H9 (cell line): Measurements from ENCODE around the gene LAMA3. TPM values are rescaled to one million over a fixed set of nuclear protein-coding genes. Genes with fewer than 3 reads are reported as not detected.

Experiments
- DNase-seq: peaks from one replicate; pipeline ENCODE4 v3.0.0-alpha.2; 2017
- H2AFZ ChIP-seq: one replicate; pipeline ENCODE4 v1.6.1; 2013; ENCODE audit warnings: mild to moderate bottlenecking, low read length, control low read depth, moderate library complexity
- H2AK5ac ChIP-seq: 2 replicates; pipeline ENCODE4 v1.6.1; 2013; ENCODE audit warnings: low read length, control low read depth, mixed read lengths; ENCODE audit not compliant: insufficient read length
- H2BK120ac ChIP-seq: one replicate; pipeline ENCODE4 v1.6.1; 2013; ENCODE audit warnings: low read depth, mild to moderate bottlenecking, low read length, control low read depth, inconsistent platforms; ENCODE audit not compliant: poor library complexity, severe bottlenecking
- H2BK12ac ChIP-seq: 2 replicates; pipeline ENCODE4 v1.6.1; 2013; ENCODE audit warnings: low read length, control low read depth, mixed read lengths, low read depth; ENCODE audit not compliant: insufficient read length
- H2BK15ac ChIP-seq: 2 replicates; pipeline ENCODE4 v1.6.1; 2013; ENCODE audit warnings: low read depth, low read length, control low read depth
- H2BK20ac ChIP-seq: one replicate; pipeline ENCODE4 v1.6.1; 2013; ENCODE audit warnings: low read depth, mild to moderate bottlenecking, low read length, control low read depth, inconsistent platforms; ENCODE audit not compliant: poor library complexity, severe bottlenecking
- H2BK5ac ChIP-seq: 2 replicates; pipeline ENCODE4 v1.6.1; 2013; ENCODE audit warnings: low read length, control low read depth, mixed read lengths; ENCODE audit not compliant: insufficient read length
- H3K14ac ChIP-seq: 2 replicates; pipeline ENCODE4 v1.6.1; 2013; ENCODE audit warnings: low read length, control low read depth; ENCODE audit not compliant: insufficient read depth
- H3K18ac ChIP-seq: 2 replicates; pipeline ENCODE4 v1.6.1; 2013; ENCODE audit warnings: low read depth, mild to moderate bottlenecking, mixed read lengths, low read length, control low read depth; ENCODE audit not compliant: insufficient read length
- H3K23ac ChIP-seq: 2 replicates; pipeline ENCODE4 v1.6.1; 2013; ENCODE audit warnings: low read length, control low read depth, mixed read lengths, low read depth; ENCODE audit not compliant: insufficient read length
- H3K23me2 ChIP-seq: 2 replicates; pipeline ENCODE4 v1.6.1; 2013; ENCODE audit warnings: low read depth, mild to moderate bottlenecking, mixed read lengths, low read length, control low read depth; ENCODE audit not compliant: insufficient read length, poor library complexity, severe bottlenecking
- H3K27ac ChIP-seq: 2 replicates; pipeline ENCODE4 v1.5.1; 2013; ENCODE audit warnings: low read length, control low read depth, mixed read lengths, low read depth; ENCODE audit not compliant: insufficient read length
- H3K27me3 ChIP-seq: 2 replicates; pipeline ENCODE4 v1.6.1; 2013; ENCODE audit warnings: low read length, control low read depth, inconsistent platforms; ENCODE audit not compliant: insufficient read depth
- H3K4ac ChIP-seq: 2 replicates; pipeline ENCODE4 v1.6.1; 2013; ENCODE audit warnings: low read depth, mild to moderate bottlenecking, control low read depth, inconsistent platforms, low read length, moderate library complexity
- H3K4me1 ChIP-seq: 2 replicates; pipeline ENCODE4 v1.6.1; 2013; ENCODE audit warnings: low read length, control low read depth, inconsistent platforms; ENCODE audit not compliant: insufficient read depth
- H3K4me2 ChIP-seq: 2 replicates; pipeline ENCODE4 v1.6.1; 2013; ENCODE audit warnings: low read length, control low read depth, mixed read lengths; ENCODE audit not compliant: insufficient read length, insufficient read depth
- H3K56ac ChIP-seq: 2 replicates; pipeline ENCODE4 v1.6.1; 2013; ENCODE audit warnings: low read depth, mild to moderate bottlenecking, mixed read lengths, low read length, control low read depth; ENCODE audit not compliant: insufficient read length
- H3K79me1 ChIP-seq: 2 replicates; pipeline ENCODE4 v1.6.1; 2013; ENCODE audit warnings: low read depth, mild to moderate bottlenecking, moderate library complexity, low read length, control low read depth, inconsistent platforms; ENCODE audit not compliant: insufficient read depth, poor library complexity, severe bottlenecking
- H3K79me2 ChIP-seq: 2 replicates; pipeline ENCODE4 v1.6.1; 2013; ENCODE audit warnings: low read length, control low read depth, inconsistent platforms; ENCODE audit not compliant: insufficient read depth
- H3K9ac ChIP-seq: 2 replicates; pipeline ENCODE4 v1.6.1; 2013; ENCODE audit warnings: low read length, control low read depth, mixed read lengths; ENCODE audit not compliant: insufficient read length; ENCODE audit errors: extremely low read depth
- H3K9me3 ChIP-seq: one replicate; pipeline ENCODE4 v1.6.1; 2013; ENCODE audit warnings: low read depth, low read length, inconsistent platforms; ENCODE audit not compliant: control insufficient read depth
- H3T11ph ChIP-seq: one replicate; pipeline ENCODE4 v1.6.1; 2013; ENCODE audit warnings: mild to moderate bottlenecking, low read length, control low read depth, inconsistent platforms
- H4K20me1 ChIP-seq: one replicate; pipeline ENCODE4 v1.6.1; 2013; ENCODE audit not compliant: control insufficient read depth, insufficient read length, insufficient read depth
- H4K5ac ChIP-seq: 2 replicates; pipeline ENCODE4 v1.6.1; 2013; ENCODE audit warnings: low read depth, mild to moderate bottlenecking, mixed read lengths, low read length, control low read depth; ENCODE audit not compliant: insufficient read length
- H4K8ac ChIP-seq: replicated peaks from 2 replicates; pipeline ENCODE4 v1.6.1; 2013; ENCODE audit warnings: low read length, control low read depth, mixed read lengths, low read depth; ENCODE audit not compliant: insufficient read length
- H4K91ac ChIP-seq: 2 replicates; pipeline ENCODE4 v1.6.1; 2013; ENCODE audit warnings: low read depth, mild to moderate bottlenecking, moderate library complexity, mixed read lengths, low read length, control low read depth; ENCODE audit not compliant: insufficient read length
- H3K27ac Mint-ChIP-seq, 3 experiments: 2 replicates in 2 of 3; 3 replicates in 1 of 3; pipeline ENCODE4 v1.8.0; 2020 to 2021; ENCODE audit warnings: mixed read lengths in 3 of 3, mild to moderate bottlenecking in 1 of 3, moderate library complexity in 1 of 3
- H3K27me3 Mint-ChIP-seq: 2 replicates; pipeline ENCODE4 v1.8.0; 2021; ENCODE audit warnings: low read depth, mild to moderate bottlenecking, moderate library complexity, mixed read lengths
- H3K36me3 Mint-ChIP-seq, 3 experiments: 2 replicates in 2 of 3; 3 replicates in 1 of 3; pipeline ENCODE4 v1.8.0; 2020 to 2021; ENCODE audit warnings: low read depth in 3 of 3, mixed read lengths in 3 of 3; ENCODE audit not compliant: insufficient read depth in 1 of 3
- H3K4me1 Mint-ChIP-seq, 2 experiments: 2 replicates each; pipeline ENCODE4 v1.8.0; 2020; ENCODE audit warnings: mixed read lengths in 2 of 2
- H3K4me3 Mint-ChIP-seq, 2 experiments: 2 replicates in 1 of 2; 3 replicates in 1 of 2; pipeline ENCODE4 v1.8.0; 2020 to 2021; ENCODE audit warnings: mild to moderate bottlenecking in 2 of 2, mixed read lengths in 2 of 2, moderate library complexity in 1 of 2
- H3K9me3 Mint-ChIP-seq, 2 experiments: 2 replicates in 1 of 2; 3 replicates in 1 of 2; pipeline ENCODE4 v1.8.0; 2020; ENCODE audit warnings: mild to moderate bottlenecking in 2 of 2, mixed read lengths in 2 of 2, moderate library complexity in 1 of 2
- WGBS: extraction: QIAGEN DNeasy Blood & Tissue Kit; methylation state at CpG from one replicate; pipeline ENCODE4 v1.1.7; 2013; ENCODE audit warnings: missing lambda C conversion rate, low lambda C conversion rate, mixed read lengths; ENCODE audit not compliant: insufficient read length; ENCODE audit errors: extremely low coverage; 5-methylcytosine and 5-hydroxymethylcytosine counted together
- total RNA-seq: library from RNA; stranded (reverse); gene quantifications from 2 replicates; pipeline ENCODE4 v1.2.1, GENCODE V29; 2021
- TF ChIP-seq, protein P1 (sequence below): fragments of 200-600 bp; sonication (generic); conservative IDR thresholded peaks from 3 replicates; pipeline ENCODE4 v1.8.0; 2021; ENCODE audit warnings: antibody characterized with exemption, mild to moderate bottlenecking

LAMA3 gene
- total RNA-seq, 1 experiment from 2014 or later: 0.33 TPM

- TF ChIP-seq, protein P1, sequence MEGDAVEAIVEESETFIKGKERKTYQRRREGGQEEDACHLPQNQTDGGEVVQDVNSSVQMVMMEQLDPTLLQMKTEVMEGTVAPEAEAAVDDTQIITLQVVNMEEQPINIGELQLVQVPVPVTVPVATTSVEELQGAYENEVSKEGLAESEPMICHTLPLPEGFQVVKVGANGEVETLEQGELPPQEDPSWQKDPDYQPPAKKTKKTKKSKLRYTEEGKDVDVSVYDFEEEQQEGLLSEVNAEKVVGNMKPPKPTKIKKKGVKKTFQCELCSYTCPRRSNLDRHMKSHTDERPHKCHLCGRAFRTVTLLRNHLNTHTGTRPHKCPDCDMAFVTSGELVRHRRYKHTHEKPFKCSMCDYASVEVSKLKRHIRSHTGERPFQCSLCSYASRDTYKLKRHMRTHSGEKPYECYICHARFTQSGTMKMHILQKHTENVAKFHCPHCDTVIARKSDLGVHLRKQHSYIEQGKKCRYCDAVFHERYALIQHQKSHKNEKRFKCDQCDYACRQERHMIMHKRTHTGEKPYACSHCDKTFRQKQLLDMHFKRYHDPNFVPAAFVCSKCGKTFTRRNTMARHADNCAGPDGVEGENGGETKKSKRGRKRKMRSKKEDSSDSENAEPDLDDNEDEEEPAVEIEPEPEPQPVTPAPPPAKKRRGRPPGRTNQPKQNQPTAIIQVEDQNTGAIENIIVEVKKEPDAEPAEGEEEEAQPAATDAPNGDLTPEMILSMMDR: no peak
- H3K23me2 ChIP-seq: no peaks in the 10 kb centered on the region
- H3K18ac ChIP-seq: no peak overlapping the region
- no peak overlapping the region for H3K4me2 ChIP-seq
- no peak overlapping the region for H3K23ac ChIP-seq
- H3K56ac ChIP-seq: no peak overlapping the region
- no peaks in the 10 kb centered on the region; the same call in 1 of the 2 replicates for H3K27me3 Mint-ChIP-seq
- H3K27ac ChIP-seq: no peak overlapping the region
- no peak overlapping the region for H3T11ph ChIP-seq
- H2AK5ac ChIP-seq: no peak overlapping the region
- no peak overlapping the region for H2AFZ ChIP-seq
- H2BK12ac ChIP-seq: no peak overlapping the region
- H4K91ac ChIP-seq: no peak overlapping the region
- H3K27ac Mint-ChIP-seq: no peak overlapping the region
- no peak overlapping the region for H3K4ac ChIP-seq
- no peaks in the 10 kb centered on the region for H3K36me3 Mint-ChIP-seq
- H3K79me2 ChIP-seq: no peaks in the 10 kb centered on the region
- H3K4me1 Mint-ChIP-seq: no peaks in the 10 kb centered on the region
- H2BK5ac ChIP-seq: no peak overlapping the region
- H4K8ac ChIP-seq: no peak overlapping the region
- no peak overlapping the region for H2BK120ac ChIP-seq
- DNase-seq: no peak
- no peaks in the 10 kb centered on the region for H3K9me3 Mint-ChIP-seq
- H3K79me1 ChIP-seq: no peaks in the 10 kb centered on the region
- no peaks in the 10 kb centered on the region for H3K9me3 ChIP-seq
- no peak overlapping the region for H3K9ac ChIP-seq
- no peaks in the 10 kb centered on the region for H3K4me1 ChIP-seq
- no peaks in the 10 kb centered on the region for H3K27me3 ChIP-seq
- H2BK15ac ChIP-seq: no peak overlapping the region
- no peak overlapping the region for H3K4me3 Mint-ChIP-seq
- H2BK20ac ChIP-seq: no peak overlapping the region
- no peak overlapping the region for H4K5ac ChIP-seq
- H3K14ac ChIP-seq: no peak overlapping the region
- no peaks in the 10 kb centered on the region for H4K20me1 ChIP-seq
- WGBS: no CpG with 5 or more reads among the region's 2 CpGs
These were observed 149.0 kb downstream of the LAMA3 start for GRCh38 chr18:23838233-23838632.
